ENCODE data around the gene TRIM33.

DNA sequence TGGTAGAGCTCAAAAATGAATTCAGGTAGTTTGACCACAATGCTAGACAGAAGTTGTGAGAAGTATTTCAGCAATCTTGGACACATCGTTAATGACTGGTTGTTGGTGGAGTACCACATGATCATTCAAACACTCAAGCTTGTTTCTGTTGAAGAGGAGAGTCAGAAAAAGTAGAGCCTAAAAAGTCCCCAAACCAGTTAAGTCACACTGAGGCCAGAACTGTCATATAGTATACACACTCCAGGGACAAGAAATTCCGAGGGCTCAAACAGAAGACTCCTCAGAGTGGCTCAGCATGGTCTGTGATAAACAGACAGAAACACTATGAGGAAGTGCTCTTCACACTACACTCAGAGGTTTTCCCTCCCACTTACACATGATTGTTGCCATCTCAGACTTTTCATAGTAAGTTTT, 5.8 kb downstream of the TRIM33 start:
- TF ChIP-seq, protein P1, sequence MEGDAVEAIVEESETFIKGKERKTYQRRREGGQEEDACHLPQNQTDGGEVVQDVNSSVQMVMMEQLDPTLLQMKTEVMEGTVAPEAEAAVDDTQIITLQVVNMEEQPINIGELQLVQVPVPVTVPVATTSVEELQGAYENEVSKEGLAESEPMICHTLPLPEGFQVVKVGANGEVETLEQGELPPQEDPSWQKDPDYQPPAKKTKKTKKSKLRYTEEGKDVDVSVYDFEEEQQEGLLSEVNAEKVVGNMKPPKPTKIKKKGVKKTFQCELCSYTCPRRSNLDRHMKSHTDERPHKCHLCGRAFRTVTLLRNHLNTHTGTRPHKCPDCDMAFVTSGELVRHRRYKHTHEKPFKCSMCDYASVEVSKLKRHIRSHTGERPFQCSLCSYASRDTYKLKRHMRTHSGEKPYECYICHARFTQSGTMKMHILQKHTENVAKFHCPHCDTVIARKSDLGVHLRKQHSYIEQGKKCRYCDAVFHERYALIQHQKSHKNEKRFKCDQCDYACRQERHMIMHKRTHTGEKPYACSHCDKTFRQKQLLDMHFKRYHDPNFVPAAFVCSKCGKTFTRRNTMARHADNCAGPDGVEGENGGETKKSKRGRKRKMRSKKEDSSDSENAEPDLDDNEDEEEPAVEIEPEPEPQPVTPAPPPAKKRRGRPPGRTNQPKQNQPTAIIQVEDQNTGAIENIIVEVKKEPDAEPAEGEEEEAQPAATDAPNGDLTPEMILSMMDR (IDR thresholded peaks at IDR 0.05): no peak
- TF ChIP-seq EZH2 (IDR thresholded peaks at IDR 0.05) (no peak), EZH2phosphoT487 (IDR thresholded peaks at IDR 0.05) (no peak)

Measured in neural progenitor cell (in vitro differentiated cells).